Upper lobe of left lung (tissue), 4 donors: ENCODE results near the gene NSUN3.

Experiments used
- EP300 ChIP-seq, 4 donors: sonication (generic); formaldehyde crosslinking; IDR thresholded peaks; one replicate each; pipeline ENCODE4 v1.5.1; 2017; ENCODE audit warnings: antibody characterized with exemption in 4 of 4, control low read depth in 2 of 4
- POLR2A ChIP-seq, 4 donors: fragments of 450-650 bp; IDR thresholded peaks; one replicate each; pipeline ENCODE4 v1.5.1; 2016 to 2017; ENCODE audit warnings: antibody characterized with exemption in 4 of 4, mild to moderate bottlenecking in 2 of 4
- POLR2AphosphoS5 ChIP-seq, 2 donors: sonication (generic); formaldehyde crosslinking; IDR thresholded peaks; one replicate each; pipeline ENCODE4 v1.5.1; 2017; ENCODE audit warnings: antibody characterized with exemption in 2 of 2
- TF ChIP-seq, protein P1 (sequence below), 6 experiments: fragments of 450-650 bp in 4 of 6; fragments of 200-600 bp in 2 of 6; sonication (generic) in 2 of 6; IDR thresholded peaks; one replicate each; pipeline ENCODE4 v1.5.1; 2016 to 2019; ENCODE audit warnings: antibody characterized with exemption in 6 of 6

DNA sequence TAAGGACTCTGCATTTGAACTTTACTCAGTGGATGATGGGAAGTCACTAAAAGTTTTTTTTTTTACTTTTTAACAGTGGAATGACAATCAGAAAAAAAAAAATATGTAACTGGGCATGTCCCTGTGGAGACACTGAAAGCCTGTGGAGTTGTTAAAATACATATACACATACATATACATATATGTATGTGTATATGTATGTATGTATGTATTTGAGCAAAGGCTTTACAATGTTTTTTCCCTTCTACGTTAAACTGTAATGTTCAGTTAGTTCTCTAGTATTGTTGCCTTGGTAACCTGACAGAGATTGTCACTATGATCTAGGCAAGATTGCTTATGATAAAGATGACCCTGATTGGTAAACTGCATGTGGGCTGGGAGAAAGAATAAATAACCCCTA, 30.3 kb downstream of the NSUN3 start:
- TF ChIP-seq, protein P1, sequence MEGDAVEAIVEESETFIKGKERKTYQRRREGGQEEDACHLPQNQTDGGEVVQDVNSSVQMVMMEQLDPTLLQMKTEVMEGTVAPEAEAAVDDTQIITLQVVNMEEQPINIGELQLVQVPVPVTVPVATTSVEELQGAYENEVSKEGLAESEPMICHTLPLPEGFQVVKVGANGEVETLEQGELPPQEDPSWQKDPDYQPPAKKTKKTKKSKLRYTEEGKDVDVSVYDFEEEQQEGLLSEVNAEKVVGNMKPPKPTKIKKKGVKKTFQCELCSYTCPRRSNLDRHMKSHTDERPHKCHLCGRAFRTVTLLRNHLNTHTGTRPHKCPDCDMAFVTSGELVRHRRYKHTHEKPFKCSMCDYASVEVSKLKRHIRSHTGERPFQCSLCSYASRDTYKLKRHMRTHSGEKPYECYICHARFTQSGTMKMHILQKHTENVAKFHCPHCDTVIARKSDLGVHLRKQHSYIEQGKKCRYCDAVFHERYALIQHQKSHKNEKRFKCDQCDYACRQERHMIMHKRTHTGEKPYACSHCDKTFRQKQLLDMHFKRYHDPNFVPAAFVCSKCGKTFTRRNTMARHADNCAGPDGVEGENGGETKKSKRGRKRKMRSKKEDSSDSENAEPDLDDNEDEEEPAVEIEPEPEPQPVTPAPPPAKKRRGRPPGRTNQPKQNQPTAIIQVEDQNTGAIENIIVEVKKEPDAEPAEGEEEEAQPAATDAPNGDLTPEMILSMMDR (IDR thresholded peaks at IDR 0.05), result no peak
- no peak for TF ChIP-seq EP300 (IDR thresholded peaks at IDR 0.05)
- TF ChIP-seq POLR2AphosphoS5 (IDR thresholded peaks at IDR 0.05), result no peak
- no peak for TF ChIP-seq POLR2A (IDR thresholded peaks at IDR 0.05)
